NT2/D1 (cell line): ENCODE measurements around the gene SMAD6.

ENCODE experiments used
- DNase-seq: peaks from one replicate; pipeline ENCODE4 v3.0.0-alpha.2; 2011; ENCODE audit warnings: low read depth, low spot score
- H3K27me3 ChIP-seq: 2 replicates; pipeline ENCODE4 v1.6.0; 2011; ENCODE audit warnings: mild to moderate bottlenecking; ENCODE audit not compliant: insufficient read length, insufficient read depth
- H3K36me3 ChIP-seq: 2 replicates; pipeline ENCODE4 v1.6.1; 2011; ENCODE audit warnings: mild to moderate bottlenecking, low read length, mixed read lengths; ENCODE audit not compliant: insufficient read depth, insufficient read length
- H3K4me1 ChIP-seq: 2 replicates; pipeline ENCODE4 v1.5.1; 2011; ENCODE audit not compliant: insufficient read depth, insufficient read length
- H3K4me3 ChIP-seq: 2 replicates; pipeline ENCODE4 v1.5.1; 2011; ENCODE audit warnings: low read depth; ENCODE audit not compliant: insufficient read length
- H3K9ac ChIP-seq: 2 replicates; pipeline ENCODE4 v1.6.0; 2011; ENCODE audit warnings: low read depth; ENCODE audit not compliant: insufficient read length
- H3K9me3 ChIP-seq: 2 replicates; pipeline ENCODE4 v1.5.1; 2011; ENCODE audit warnings: mild to moderate bottlenecking, low read length; ENCODE audit not compliant: insufficient read depth
- SUZ12 ChIP-seq: IDR thresholded peaks from 2 replicates; pipeline ENCODE4 v1.6.1; 2011; ENCODE audit not compliant: insufficient read length, insufficient read depth; ENCODE audit errors: extremely low read depth
- YY1 ChIP-seq: IDR thresholded peaks from 2 replicates; pipeline ENCODE4 v1.6.1; 2011; ENCODE audit not compliant: insufficient read length, insufficient read depth
- ZNF274 ChIP-seq: IDR thresholded peaks from 2 replicates; pipeline ENCODE4 v1.6.1; 2011; ENCODE audit warnings: mild to moderate bottlenecking, low read depth, low read length

The SMAD6 gene

GRCh38 chr15:66677336-66677735 is 24.7 kb upstream of the SMAD6 start:
- H3K9ac ChIP-seq: no peak overlapping the region
- no peaks in the 10 kb centered on the region for H3K36me3 ChIP-seq
- TF ChIP-seq SUZ12 (no peak), YY1 (no peak), ZNF274 (no peak)
- peaks cover 21% of the 10 kb centered on the region for H3K4me1 ChIP-seq
- no peaks in the 10 kb centered on the region for H3K27me3 ChIP-seq
- DNase-seq: no peak
- 0 out of 2 replicates have a peak, but pooled peaks cover 8% of the 10 kb centered on the region for H3K9me3 ChIP-seq
- H3K4me3 ChIP-seq: no peak overlapping the region

DNA sequence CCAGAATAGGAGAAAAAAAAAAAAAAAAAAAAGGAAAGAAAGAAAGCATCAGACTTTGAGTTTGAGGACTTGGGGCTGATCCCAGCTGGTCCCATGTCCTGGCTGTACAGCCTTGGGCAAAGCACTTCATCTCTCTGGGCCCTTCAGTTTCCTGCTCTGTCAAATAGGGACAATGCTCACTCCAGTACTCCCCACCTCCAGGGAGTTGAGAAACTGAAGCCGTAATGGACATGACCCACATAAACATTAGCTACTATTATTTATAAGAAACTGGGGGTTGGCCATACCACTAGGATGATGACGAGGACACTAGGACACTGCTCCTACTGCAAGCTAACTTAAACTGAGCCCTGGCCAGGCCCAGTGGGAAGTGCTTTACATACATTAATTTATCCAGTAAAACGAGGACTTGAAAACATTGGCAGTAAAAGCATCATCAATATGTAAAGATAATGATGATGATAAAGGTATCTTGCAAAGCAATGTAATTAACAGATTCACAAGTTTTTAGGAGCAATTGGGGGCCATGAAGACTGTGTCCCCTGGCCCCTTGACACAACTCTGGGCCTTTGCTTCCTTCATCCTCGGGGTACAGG is 22.9 kb upstream of the SMAD6 start:
- H3K9ac ChIP-seq: peak overlapping the region; percentile 53

GRCh38 chr15:66679657-66680108 is 22.4 kb upstream of the SMAD6 start:
- Histone ChIP-seq H3K36me3 (no peaks in the 10 kb centered on the region), H3K27me3 (no peaks in the 10 kb centered on the region), H3K9ac (peak overlapping the region; percentile 53), H3K4me1 (peaks cover 19% of the 10 kb centered on the region), H3K9me3 (0 out of 2 replicates have a peak, but pooled peaks cover 14% of the 10 kb centered on the region), H3K4me3 (no peak overlapping the region)
- TF ChIP-seq ZNF274 (no peak), YY1 (no peak), SUZ12 (no peak)
- DNase-seq: peak; percentile 59

More for the DNA sequence above, 22.9 kb upstream of the SMAD6 start:
- DNase-seq: no peak
- Histone ChIP-seq H3K4me1 (peaks cover 19% of the 10 kb centered on the region), H3K27me3 (no peaks in the 10 kb centered on the region), H3K4me3 (no peak overlapping the region), H3K9me3 (0 out of 2 replicates have a peak, but pooled peaks cover 14% of the 10 kb centered on the region), H3K36me3 (no peaks in the 10 kb centered on the region)
- TF ChIP-seq YY1 (no peak), ZNF274 (no peak), SUZ12 (no peak)

DNA sequence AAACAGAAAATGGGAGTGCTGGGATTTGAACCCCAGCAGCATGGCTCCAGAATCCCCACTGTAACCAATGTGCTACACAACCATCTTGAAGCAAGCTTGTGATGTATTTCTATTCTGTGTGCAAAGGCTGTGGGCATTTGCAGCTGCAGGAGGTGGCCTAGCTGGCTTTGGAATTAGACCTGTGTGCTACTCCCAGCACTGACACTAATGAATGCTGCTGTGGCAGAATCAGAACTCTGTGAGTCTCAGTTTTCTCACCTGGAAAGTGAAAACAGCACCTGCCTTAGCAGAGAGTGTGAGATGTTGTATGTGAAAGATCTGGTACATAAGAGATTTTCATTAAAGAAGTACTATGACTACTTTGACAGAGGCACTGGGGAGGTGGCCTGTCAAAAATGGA is 21.5 kb upstream of the SMAD6 start:
- no peaks in the 10 kb centered on the region for H3K27me3 ChIP-seq
- TF ChIP-seq SUZ12: no peak
- no peak for TF ChIP-seq ZNF274
- no peak for TF ChIP-seq YY1
- H3K4me1 ChIP-seq: peaks cover 19% of the 10 kb centered on the region
- no peak overlapping the region for H3K9ac ChIP-seq
- H3K36me3 ChIP-seq: no peaks in the 10 kb centered on the region
- 0 out of 2 replicates have a peak, but pooled peaks cover 14% of the 10 kb centered on the region for H3K9me3 ChIP-seq
- H3K4me3 ChIP-seq: no peak overlapping the region
- no peak for DNase-seq

GRCh38 chr15:66681395-66681794 is 20.6 kb upstream of the SMAD6 start:
- no peak for DNase-seq
- Histone ChIP-seq H3K9ac (no peak overlapping the region), H3K9me3 (0 out of 2 replicates have a peak, but pooled peaks cover 14% of the 10 kb centered on the region), H3K27me3 (no peaks in the 10 kb centered on the region), H3K4me3 (no peak overlapping the region), H3K4me1 (peaks cover 19% of the 10 kb centered on the region), H3K36me3 (no peaks in the 10 kb centered on the region)
- TF ChIP-seq ZNF274 (no peak), YY1 (no peak), SUZ12 (no peak)

DNA sequence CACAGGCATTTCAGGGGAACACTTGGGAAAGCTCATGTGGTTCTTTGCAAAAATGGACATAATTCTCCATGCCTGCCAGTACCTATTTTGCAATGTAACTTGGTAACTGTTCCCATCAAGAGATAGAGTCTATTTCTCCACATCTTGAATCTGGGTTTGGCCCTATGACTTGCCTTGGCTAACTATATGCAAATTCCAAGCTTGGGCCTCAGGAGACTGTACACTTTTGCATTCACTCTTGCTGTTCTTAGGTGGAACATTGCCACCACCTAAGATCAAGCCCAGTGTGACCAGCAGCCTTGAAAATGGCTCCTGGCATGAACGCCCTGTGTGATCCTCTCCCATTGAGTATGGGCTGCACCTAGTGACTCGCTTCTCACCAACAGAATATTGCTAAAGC is 19.8 kb upstream of the SMAD6 start:
- Histone ChIP-seq H3K4me3 (no peak overlapping the region), H3K9ac (no peak overlapping the region), H3K27me3 (no peaks in the 10 kb centered on the region), H3K4me1 (peaks cover 19% of the 10 kb centered on the region), H3K9me3 (0 out of 2 replicates have a peak, but pooled peaks cover 14% of the 10 kb centered on the region), H3K36me3 (no peaks in the 10 kb centered on the region)
- DNase-seq: no peak
- TF ChIP-seq YY1 (no peak), ZNF274 (no peak), SUZ12 (no peak)

GRCh38 chr15:66682865-66683264 is 19.2 kb upstream of the SMAD6 start:
- 0 out of 2 replicates have a peak, but pooled peaks cover 14% of the 10 kb centered on the region for H3K9me3 ChIP-seq
- H3K36me3 ChIP-seq: no peaks in the 10 kb centered on the region
- H3K4me3 ChIP-seq: no peak overlapping the region
- H3K27me3 ChIP-seq: no peaks in the 10 kb centered on the region
- H3K9ac ChIP-seq: no peak overlapping the region
- H3K4me1 ChIP-seq: peaks cover 17% of the 10 kb centered on the region
- DNase-seq: no peak
- TF ChIP-seq ZNF274 (no peak), SUZ12 (no peak), YY1 (no peak)
